Activated gamma-delta T cell treated with anti-CD3 and anti-CD28 coated beads, Interleukin-2, amount 50 U/mL, for 16 hours (primary cell): ENCODE results near the gene ABCA13.

ENCODE experiments used
- DNase-seq: peaks from one replicate; pipeline ENCODE4 v3.0.0-alpha.2; 2020; ENCODE audit warnings: low read depth

Gene ABCA13

GRCh38 chr7:48381571-48381970 lies 210.3 kb downstream of the ABCA13 start:
- DNase-seq, result no peak

- DNase-seq, result no peak
Observed at GRCh38 chr7:48384180-48384752, 213.0 kb downstream of the ABCA13 start.

GRCh38 chr7:48387932-48388331 lies 216.7 kb downstream of the ABCA13 start:
- no peak for DNase-seq

GRCh38 chr7:48388911-48389310 lies 217.7 kb downstream of the ABCA13 start:
- DNase-seq, result no peak

- no peak for DNase-seq
Observed at GRCh38 chr7:48389977-48390376, 218.7 kb downstream of the ABCA13 start.

GRCh38 chr7:48390388-48391327 lies 219.4 kb downstream of the ABCA13 start:
- no peak for DNase-seq

GRCh38 chr7:48398191-48398590 lies 226.9 kb downstream of the ABCA13 start:
- DNase-seq, result no peak

- no peak for DNase-seq
Observed at GRCh38 chr7:48402721-48403120, 231.5 kb downstream of the ABCA13 start.

- no peak for DNase-seq
Observed at GRCh38 chr7:48408731-48409130, 237.5 kb downstream of the ABCA13 start.

GRCh38 chr7:48411619-48412018 lies 240.4 kb downstream of the ABCA13 start:
- no peak for DNase-seq

- no peak for DNase-seq
Observed at GRCh38 chr7:48414011-48414732, 242.9 kb downstream of the ABCA13 start.

- no peak for DNase-seq
Observed at GRCh38 chr7:48416327-48416908, 245.2 kb downstream of the ABCA13 start.

GRCh38 chr7:48419401-48419800 lies 248.1 kb downstream of the ABCA13 start:
- DNase-seq, result no peak

- no peak for DNase-seq
Observed at GRCh38 chr7:48420206-48420605, 248.9 kb downstream of the ABCA13 start.

- no peak for DNase-seq
Observed at GRCh38 chr7:48421357-48421756, 250.1 kb downstream of the ABCA13 start.

GRCh38 chr7:48424731-48425130 lies 253.5 kb downstream of the ABCA13 start:
- DNase-seq, result no peak

GRCh38 chr7:48426331-48426965 lies 255.2 kb downstream of the ABCA13 start:
- DNase-seq, result no peak

GRCh38 chr7:48426966-48427555 lies 255.8 kb downstream of the ABCA13 start:
- DNase-seq, result no peak

- no peak for DNase-seq
Observed at GRCh38 chr7:48427671-48428070, 256.4 kb downstream of the ABCA13 start.

GRCh38 chr7:48428091-48428684 lies 256.9 kb downstream of the ABCA13 start:
- no peak for DNase-seq

- no peak for DNase-seq
Observed at GRCh38 chr7:48429117-48429516, 257.9 kb downstream of the ABCA13 start.
